Duodenal mucosa (tissue), 2 donors: ENCODE data around the gene DOHH.

Source experiments
- H3K27ac ChIP-seq: one replicate; pipeline ENCODE4 v1.7.0; 2013; ENCODE audit warnings: low read depth, low read length
- H3K27me3 ChIP-seq, 2 donors: one replicate each; pipeline ENCODE4 v1.7.0; 2013; ENCODE audit warnings: low read length in 2 of 2, control low read depth in 1 of 2; ENCODE audit not compliant: insufficient read depth in 2 of 2, control insufficient read depth in 1 of 2
- H3K36me3 ChIP-seq, 2 donors: one replicate each; pipeline ENCODE4 v1.7.0; 2013; ENCODE audit warnings: low read length in 2 of 2, control low read depth in 1 of 2; ENCODE audit not compliant: insufficient read depth in 2 of 2, control insufficient read depth in 1 of 2
- H3K4me1 ChIP-seq, 2 donors: one replicate each; pipeline ENCODE4 v1.7.0; 2013; ENCODE audit warnings: low read length in 2 of 2, control low read depth in 1 of 2; ENCODE audit not compliant: insufficient read depth in 2 of 2, control insufficient read depth in 1 of 2
- H3K4me3 ChIP-seq, 2 donors: one replicate each; pipeline ENCODE4 v1.7.0; 2013; ENCODE audit warnings: low read length in 2 of 2, low read depth in 1 of 2
- H3K9ac ChIP-seq, 2 donors: one replicate each; pipeline ENCODE4 v1.7.0; 2013; ENCODE audit warnings: low read length in 2 of 2, low read depth in 1 of 2
- H3K9me3 ChIP-seq, 2 donors: one replicate each; pipeline ENCODE4 v1.7.0; 2013; ENCODE audit warnings: low read length in 2 of 2, control low read depth in 1 of 2; ENCODE audit not compliant: control insufficient read depth in 1 of 2

Gene DOHH

GRCh38 chr19:3442487-3443071 lies 57.9 kb downstream of the DOHH start:
- no peak overlapping the region for H3K27ac ChIP-seq
- no peak overlapping the region for H3K4me3 ChIP-seq
- peaks cover 0 to 5% of the 10 kb centered on the region in 2 donors for H3K4me1 ChIP-seq
- no peak overlapping the region for H3K9ac ChIP-seq
- no peaks in the 10 kb centered on the region for H3K27me3 ChIP-seq
- H3K9me3 ChIP-seq: no peaks in the 10 kb centered on the region
- peaks cover 10 to 20% of the 10 kb centered on the region in 2 donors for H3K36me3 ChIP-seq

GRCh38 chr19:3441986-3442329 lies 58.5 kb downstream of the DOHH start:
- Histone ChIP-seq H3K4me3 (no peak overlapping the region), H3K4me1 (peaks cover 0 to 5% of the 10 kb centered on the region in 2 donors), H3K9me3 (no peaks in the 10 kb centered on the region), H3K27me3 (no peaks in the 10 kb centered on the region), H3K36me3 (peaks cover 10 to 20% of the 10 kb centered on the region in 2 donors), H3K9ac (peak overlapping the region in 1 of 2 donors; percentile 25), H3K27ac (no peak overlapping the region)

- peaks cover 10 to 24% of the 10 kb centered on the region in 2 donors for H3K36me3 ChIP-seq
- no peak overlapping the region for H3K4me3 ChIP-seq
- H3K27ac ChIP-seq: no peak overlapping the region
- peaks cover 0 to 5% of the 10 kb centered on the region in 2 donors for H3K4me1 ChIP-seq
- peak overlapping the region in 1 of 2 donors; percentile 25 for H3K9ac ChIP-seq
- H3K9me3 ChIP-seq: no peaks in the 10 kb centered on the region
- H3K27me3 ChIP-seq: no peaks in the 10 kb centered on the region
Observed at GRCh38 chr19:3441089-3441985, 59.1 kb downstream of the DOHH start.
